Psoas muscle (tissue), 8 donors: Measurements from ENCODE around the gene CRADD. TPM values are rescaled to one million over a fixed set of nuclear protein-coding genes. Genes with fewer than 3 reads are reported as not detected.

Experiments used
- ATAC-seq, 4 donors: fragments of 200-7000 bp; cut with Tn5 transposase; one replicate each; pipeline ENCODE4 v1.9.1; 2020; ENCODE audit warnings: moderate library complexity in 3 of 4, mild to moderate bottlenecking in 2 of 4
- DNase-seq, 2 donors: peaks; one replicate each; pipeline ENCODE4 v3.0.0-alpha.2; 2020
- H3K27ac ChIP-seq: fragments of 200-600 bp; one replicate; pipeline ENCODE4 v1.8.0; 2022
- H3K27me3 ChIP-seq, 3 donors: fragments of 200-600 bp in 1 of 3; one replicate each; pipeline versions ENCODE4 v1.6.1 to v1.8.0; 2013 to 2022; ENCODE audit warnings: low read length in 2 of 3, mild to moderate bottlenecking in 2 of 3, moderate library complexity in 1 of 3; ENCODE audit not compliant: insufficient read depth in 3 of 3
- H3K36me3 ChIP-seq, 2 donors: fragments of 200-600 bp in 1 of 2; one replicate each; pipeline versions ENCODE4 v1.6.1 to v1.8.0; 2013 to 2022; ENCODE audit warnings: low read depth in 1 of 2, mild to moderate bottlenecking in 1 of 2, moderate library complexity in 1 of 2; ENCODE audit not compliant: insufficient read depth in 1 of 2
- H3K4me1 ChIP-seq: fragments of 200-600 bp; one replicate; pipeline ENCODE4 v1.8.0; 2022
- H3K4me3 ChIP-seq: fragments of 200-600 bp; one replicate; pipeline ENCODE4 v1.8.0; 2022; ENCODE audit warnings: mild to moderate bottlenecking
- H3K9me3 ChIP-seq: fragments of 200-600 bp; one replicate; pipeline ENCODE4 v1.8.0; 2022
- CTCF ChIP-seq: fragments of 200-600 bp; IDR thresholded peaks from one replicate; pipeline ENCODE4 v1.8.0; 2022; ENCODE audit warnings: antibody characterized with exemption
- WGBS, 3 donors: extraction: QIAGEN DNeasy Blood & Tissue Kit; methylation state at CpG; one replicate each; pipeline versions ENCODE4 v1.1.6 to v1.1.7; 2013; 5-methylcytosine and 5-hydroxymethylcytosine counted together
- intact Hi-C, 2 donors: fragments of 100-400 bp; cut with DNase I; formaldehyde crosslinking; loops; one replicate each; pipeline versions ENCODE4 v1.11.0 to v1.14.2; 2022
- polyA plus RNA-seq, 3 donors: library from polyadenylated mRNA; stranded (reverse); fragments of 200-250 nt; gene quantifications; one replicate each; pipeline ENCODE4 v1.2.3, GENCODE V29; 2013
- total RNA-seq, 4 donors: library from RNA; stranded (reverse); fragmentation: NEBNext Ultra II Directional in 2 of 4; extraction: Animal tissue kit (Norgen Biotek cat#: 25700) in 2 of 4; gene quantifications; one replicate each; pipeline versions ENCODE4 v1.2.1 to v1.2.4, GENCODE V29; 2021 to 2023
- donor health status: healthy with polysubstance abuse.
- donor health status: DM: no; HTN: no; CAD: no; lungs with moderate emphysema.
- donor health status: Bipolar disorder and iron deficiency.
- donor health status: healthy.
- donor health status: DM: yes; HTN: yes; CAD: no.
- donor health status: DM: no; HTN: no; CAD: no.
- donor health status: DM: no; HTN: no; CAD: no.
- donor health status: DM: yes; HTN: yes; CAD: no.

CRADD gene
- total and polyA plus RNA-seq, 7 donors, result 11.0 to 21.1 (median 12.7) TPM

- Histone ChIP-seq H3K27ac (peak overlapping the region; percentile 4), H3K4me3 (no peak overlapping the region), H3K4me1 (peaks cover 65% of the 10 kb centered on the region), H3K36me3 (no peaks in the 10 kb centered on the region), H3K27me3 (no peaks in the 10 kb centered on the region), H3K9me3 (no peaks in the 10 kb centered on the region)
- intact Hi-C loops, result loop anchor here in 1 of 2 donors (10.0 kb wide), 1 partner anchor 112 kb away; no protein-coding TSS in a partner anchor
- TF ChIP-seq CTCF, result no peak
- 97 to 100% (median 98%) methylated on average over 1 of the region's 1 CpG for WGBS, 3 donors
- ATAC-seq (no peak), DNase-seq (no peak)
These were observed 105.7 kb downstream of the CRADD start for GRCh38 chr12:93782853-93783252.

GRCh38 chr12:93783832-93784231, 106.7 kb downstream of the CRADD start:
- H3K27ac ChIP-seq, result peak overlapping the region; percentile 85
- peak; percentile 43 to 64 (median 52) for ATAC-seq
- WGBS, 3 donors, result 38 to 55% (median 42%) methylated on average over 9 of the region's 9 CpGs
- no peaks in the 10 kb centered on the region for H3K36me3 ChIP-seq
- TF ChIP-seq CTCF, result no peak
- H3K4me3 ChIP-seq, result no peak overlapping the region
- peaks cover 57% of the 10 kb centered on the region for H3K4me1 ChIP-seq
- H3K27me3 ChIP-seq, result no peaks in the 10 kb centered on the region
- peak in 1 of 2 donors; percentile 52 for DNase-seq
- no peaks in the 10 kb centered on the region for H3K9me3 ChIP-seq
- intact Hi-C loops, result loop anchor here in 1 of 2 donors (10.0 kb wide), 1 partner anchor 111 kb away; no protein-coding TSS in a partner anchor

- intact Hi-C loops, result loop anchor here in 1 of 2 donors (10.0 kb wide), 1 partner anchor 110 kb away; no protein-coding TSS in a partner anchor
- Histone ChIP-seq H3K9me3 (no peaks in the 10 kb centered on the region), H3K36me3 (no peaks in the 10 kb centered on the region), H3K4me1 (peaks cover 53% of the 10 kb centered on the region), H3K4me3 (peak overlapping the region; percentile 47), H3K27ac (peak overlapping the region; percentile 85), H3K27me3 (no peaks in the 10 kb centered on the region)
- DNase-seq (peak; percentile 60 to 77), ATAC-seq (peak; percentile 91 to 95 (median 93))
- TF ChIP-seq CTCF, result no peak
- WGBS, 3 donors, result 12 to 15% (median 13%) methylated on average over 9 of the region's 9 CpGs
These were observed 107.3 kb downstream of the CRADD start for GRCh38 chr12:93784339-93785086.

- Histone ChIP-seq H3K27me3 (no peaks in the 10 kb centered on the region), H3K4me1 (peaks cover 46% of the 10 kb centered on the region), H3K9me3 (no peaks in the 10 kb centered on the region), H3K36me3 (no peaks in the 10 kb centered on the region), H3K4me3 (peak overlapping the region; percentile 47), H3K27ac (peak overlapping the region; percentile 85)
- peak; percentile 89 to 90 (median 90) for ATAC-seq
- DNase-seq, result peak; percentile 48 to 50
- WGBS, 3 donors, result 19 to 28% (median 23%) methylated on average over 8 of the region's 8 CpGs
- no peak for TF ChIP-seq CTCF
- intact Hi-C loops, result loop anchor here in 1 of 2 donors (10.0 kb wide), 1 partner anchor 109 kb away; no protein-coding TSS in a partner anchor
These were observed 108.3 kb downstream of the CRADD start for GRCh38 chr12:93785249-93786010.
